ENCODE results near the gene POLR2J. TPM values are rescaled to one million over a fixed set of nuclear protein-coding genes. Genes with fewer than 3 reads are reported as not detected.
A peak's percentile ranks its signal among the peaks of the same experiment; 100 is the strongest.
"Not testable (repeated sequence)": the region's sequence is repeated elsewhere in the genome, so short reads cannot be mapped to it uniquely, and the experiment has no call there.

POLR2J gene
- total RNA-seq, 1 experiment from 2014 or later, result 44.1 TPM

DNA sequence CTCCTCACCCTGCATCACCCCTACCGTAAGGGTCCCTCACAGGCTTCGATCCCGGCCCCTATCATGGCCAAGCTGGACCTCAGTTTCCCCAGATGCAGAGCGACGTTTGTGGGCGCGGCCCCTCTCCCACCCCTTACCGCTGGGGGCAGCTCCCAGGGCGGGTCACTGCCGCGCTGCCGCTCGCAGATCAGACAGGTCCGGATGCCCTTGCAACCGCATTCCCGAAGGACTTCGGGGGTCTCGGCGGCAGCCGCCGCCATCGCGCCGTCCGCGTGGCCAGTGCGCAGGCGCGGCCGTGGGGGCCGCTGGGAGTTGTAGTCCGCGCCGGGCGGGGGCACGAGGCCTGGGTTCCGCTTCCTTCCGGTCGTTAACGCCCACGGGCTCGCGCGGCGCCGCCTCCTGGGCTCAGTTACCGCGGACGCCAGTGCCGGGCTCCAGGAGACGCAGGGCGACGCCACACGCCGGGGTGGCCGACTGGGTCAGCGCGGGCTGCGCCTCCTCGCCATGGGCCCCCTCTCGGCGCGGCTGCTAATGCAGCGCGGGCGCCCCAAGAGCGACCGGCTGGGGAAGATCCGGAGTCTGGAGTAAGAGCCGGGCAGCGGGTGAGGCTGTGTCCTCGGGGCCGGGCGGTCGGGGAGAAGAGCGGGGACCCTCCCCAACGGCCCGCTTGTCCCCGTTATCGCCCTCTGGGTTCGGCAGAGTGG lies 14.0 kb downstream of the POLR2J start, which contains the start of the genes ALKBH4 and LRWD1:
ALKBH4 (minus strand) TSS at position 287 of the 704 bp plus-strand sequence; CDS start at position 260, 27 bp downstream.
LRWD1 (plus strand) TSS at position 408 of the 704 bp plus-strand sequence; CDS start at position 505, 97 bp downstream.
- DNase-seq (ENCODE audit: low read depth in 1 of 2, low spot score in 2 of 2), result peak; percentile 89 to 95
- H3K9me3 ChIP-seq (replicated peaks), result 0 out of 2 replicates have a peak, but pooled peaks cover 2% of the 10 kb centered on the region
- peak within 1 kb of the TSS; percentile 88 for H3K4me3 ChIP-seq
- H3K27ac ChIP-seq, result peak within 1 kb of the TSS; percentile 45
- H3K36me3 ChIP-seq, result peaks cover 44% of the 10 kb centered on the region
- H3K27me3 ChIP-seq (replicated peaks), result no peaks in the 10 kb centered on the region
- peaks cover 16% of the 10 kb centered on the region for H3K4me1 ChIP-seq (replicated peaks)

DNA sequence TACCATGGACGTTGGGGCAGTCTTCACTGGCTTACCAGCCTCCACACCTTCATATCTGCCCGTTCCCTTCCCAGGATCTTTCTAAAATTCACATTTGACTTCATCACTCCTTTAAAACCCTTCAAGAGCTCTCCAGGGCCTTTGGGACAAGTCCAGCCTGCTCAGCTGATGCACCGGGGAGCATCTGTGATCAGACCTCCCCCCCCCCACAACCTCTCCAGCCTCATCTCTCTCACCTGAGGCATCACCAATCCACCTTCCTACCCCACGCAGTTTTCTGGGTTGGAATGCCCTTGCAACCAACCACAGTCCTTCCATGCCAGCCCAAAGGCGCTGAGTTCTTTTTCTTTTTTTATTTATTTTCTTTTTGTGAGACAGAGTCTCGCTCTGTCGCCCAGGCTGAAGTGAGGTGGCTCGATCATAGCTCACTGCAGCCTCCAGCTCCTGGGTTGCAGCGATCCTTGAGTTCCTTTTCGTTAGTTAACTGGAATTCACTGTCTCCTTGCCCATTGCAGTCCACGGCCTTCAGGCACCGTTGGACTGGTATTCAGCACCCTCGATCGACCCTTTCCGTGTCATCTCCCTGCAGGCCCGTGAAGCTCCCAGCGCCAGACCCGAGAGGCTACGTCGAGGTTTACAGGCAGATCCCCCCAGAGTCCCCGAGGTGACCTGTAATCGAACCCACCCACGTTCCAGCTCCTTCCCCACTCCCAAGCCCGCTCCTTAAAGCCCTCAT lies 14.7 kb downstream of the POLR2J start:
- Histone ChIP-seq H3K4me1 (replicated peaks) (peaks cover 16% of the 10 kb centered on the region), H3K36me3 (peaks cover 42% of the 10 kb centered on the region), H3K4me3 (peak overlapping the region; percentile 88), H3K27ac (peak overlapping the region; percentile 45), H3K9me3 (replicated peaks) (0 out of 2 replicates have a peak, but pooled peaks cover 2% of the 10 kb centered on the region), H3K27me3 (replicated peaks) (no peaks in the 10 kb centered on the region)
- no peak for DNase-seq (ENCODE audit: low read depth in 1 of 2, low spot score in 2 of 2)

DNA sequence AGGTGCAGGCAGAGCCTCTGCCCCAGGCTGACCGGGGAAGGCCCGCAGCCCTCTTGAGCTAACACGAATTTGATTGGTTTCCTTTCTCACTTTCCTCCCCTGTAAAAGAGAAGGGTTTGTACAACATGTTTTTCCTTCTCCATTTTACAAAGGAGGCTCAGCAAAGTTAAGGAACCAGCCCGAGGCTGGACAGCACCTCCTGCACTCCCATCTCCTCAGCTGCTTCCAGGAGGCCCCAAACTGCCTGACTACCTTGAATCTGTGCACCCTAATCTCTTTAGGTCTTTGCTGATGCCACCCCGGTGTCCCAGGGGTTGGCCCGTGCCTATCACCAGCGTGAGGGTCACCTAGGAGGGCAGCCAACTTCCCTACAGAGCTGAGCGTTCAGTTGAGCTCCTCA lies 18.3 kb downstream of the POLR2J start:
- Histone ChIP-seq H3K4me1 (replicated peaks) (peaks cover 7% of the 10 kb centered on the region), H3K27ac (no peak overlapping the region), H3K36me3 (peaks cover 44% of the 10 kb centered on the region)

DNA sequence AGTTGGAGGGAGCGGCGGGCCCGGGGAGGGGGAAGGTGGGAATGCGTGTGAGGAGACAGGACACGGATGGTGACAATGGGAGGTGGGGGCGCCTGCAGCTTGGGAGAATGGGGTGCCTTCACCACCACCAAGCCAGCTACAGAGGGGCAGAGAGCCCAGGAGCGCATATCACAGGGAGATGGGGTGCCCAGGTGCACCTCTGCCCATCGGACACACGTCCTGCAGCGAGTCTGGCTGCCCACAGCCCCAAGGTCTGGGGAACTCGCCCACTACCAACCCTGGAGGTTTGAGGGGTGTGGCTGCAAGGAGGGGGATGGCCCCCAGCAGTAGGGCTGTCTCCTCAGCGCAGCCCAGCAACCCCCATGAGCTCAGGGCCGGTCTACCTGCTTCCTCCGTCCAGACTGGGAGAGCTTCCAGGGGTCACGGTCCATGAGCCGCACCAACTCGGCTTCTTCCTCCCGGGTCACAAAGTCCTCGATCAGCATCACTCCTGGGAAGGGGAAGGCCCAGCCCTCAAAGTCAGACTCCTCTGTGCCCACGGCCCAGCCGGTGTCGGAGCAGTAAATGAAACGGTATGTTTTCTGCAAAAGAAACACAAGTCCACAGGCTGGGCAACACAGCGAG lies 19.4 kb downstream of the POLR2J start:
- no peaks in the 10 kb centered on the region for H3K27me3 ChIP-seq (replicated peaks)
- H3K4me1 ChIP-seq (replicated peaks), result peaks cover 7% of the 10 kb centered on the region
- H3K27ac ChIP-seq, result no peak overlapping the region
- H3K36me3 ChIP-seq, result peaks cover 44% of the 10 kb centered on the region
- H3K4me3 ChIP-seq, result no peak overlapping the region
- no peaks in the 10 kb centered on the region for H3K9me3 ChIP-seq (replicated peaks)
- no peak for DNase-seq (ENCODE audit: low read depth in 1 of 2, low spot score in 2 of 2)

More for the DNA sequence above, 18.3 kb downstream of the POLR2J start:
- Histone ChIP-seq H3K4me3 (no peak overlapping the region), H3K27me3 (replicated peaks) (no peaks in the 10 kb centered on the region), H3K9me3 (replicated peaks) (0 out of 2 replicates have a peak, but pooled peaks cover 2% of the 10 kb centered on the region)
- DNase-seq (ENCODE audit: low read depth in 1 of 2, low spot score in 2 of 2), result no peak

DNA sequence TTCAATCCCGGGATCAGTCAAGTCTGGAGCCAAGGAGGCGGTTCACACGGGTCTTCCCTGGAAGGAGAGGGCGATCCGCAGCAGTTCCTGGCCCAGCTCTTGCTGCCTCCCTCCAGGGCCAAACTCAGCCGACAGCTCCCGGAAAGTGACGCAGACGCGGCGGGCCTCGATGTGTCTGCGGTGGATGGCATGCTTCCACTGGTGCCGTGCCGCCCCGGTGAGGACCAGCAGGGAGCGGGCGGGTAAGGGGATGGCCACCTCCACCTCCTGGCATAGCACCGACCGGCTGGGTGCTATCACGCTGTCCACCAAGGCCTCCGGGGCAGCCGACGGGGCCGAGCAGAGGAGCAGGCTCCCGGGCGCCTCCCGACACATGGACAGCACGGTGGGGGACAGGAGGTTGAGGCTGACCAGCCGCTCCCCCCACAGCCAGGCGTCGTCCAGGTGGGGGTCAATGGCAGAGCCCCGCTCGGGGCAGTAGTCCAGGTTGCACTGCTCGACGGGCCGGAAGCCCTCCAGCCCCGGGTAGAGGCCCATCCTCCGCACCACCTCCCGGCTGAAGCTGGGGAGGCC lies 21.3 kb downstream of the POLR2J start:
- DNase-seq (ENCODE audit: low read depth in 1 of 2, low spot score in 2 of 2), result no peak
- Histone ChIP-seq H3K9me3 (replicated peaks) (no peaks in the 10 kb centered on the region), H3K4me3 (no peak overlapping the region), H3K27me3 (replicated peaks) (no peaks in the 10 kb centered on the region), H3K36me3 (peaks cover 40% of the 10 kb centered on the region), H3K4me1 (replicated peaks) (no peaks in the 10 kb centered on the region), H3K27ac (no peak overlapping the region)

DNA sequence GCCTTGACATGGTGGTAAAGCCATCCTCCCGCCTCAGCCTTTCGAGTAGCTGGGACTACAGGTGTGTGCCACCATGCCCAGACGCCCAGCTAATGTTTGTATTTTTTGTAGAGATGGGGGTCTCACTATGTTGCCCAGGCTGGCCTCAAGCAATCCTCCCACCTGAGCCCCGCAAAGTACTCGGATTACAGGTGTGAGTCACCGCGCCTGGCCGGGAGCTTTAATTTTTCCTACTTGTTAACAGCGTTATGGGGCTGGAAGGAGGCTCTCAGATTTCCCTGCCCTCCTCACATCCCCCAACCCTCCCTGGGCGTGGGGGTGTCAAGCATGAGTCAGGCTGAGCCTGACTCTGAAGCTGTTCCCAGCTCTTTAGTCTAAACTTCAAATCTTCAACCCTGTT lies 22.4 kb downstream of the POLR2J start:
- no peak overlapping the region for H3K27ac ChIP-seq
- no peaks in the 10 kb centered on the region for H3K27me3 ChIP-seq (replicated peaks)
- H3K4me3 ChIP-seq, result no peak overlapping the region
- H3K9me3 ChIP-seq (replicated peaks), result no peaks in the 10 kb centered on the region
- no peak for DNase-seq (ENCODE audit: low read depth in 1 of 2, low spot score in 2 of 2)
- no peaks in the 10 kb centered on the region for H3K4me1 ChIP-seq (replicated peaks)
- peaks cover 40% of the 10 kb centered on the region for H3K36me3 ChIP-seq

DNA sequence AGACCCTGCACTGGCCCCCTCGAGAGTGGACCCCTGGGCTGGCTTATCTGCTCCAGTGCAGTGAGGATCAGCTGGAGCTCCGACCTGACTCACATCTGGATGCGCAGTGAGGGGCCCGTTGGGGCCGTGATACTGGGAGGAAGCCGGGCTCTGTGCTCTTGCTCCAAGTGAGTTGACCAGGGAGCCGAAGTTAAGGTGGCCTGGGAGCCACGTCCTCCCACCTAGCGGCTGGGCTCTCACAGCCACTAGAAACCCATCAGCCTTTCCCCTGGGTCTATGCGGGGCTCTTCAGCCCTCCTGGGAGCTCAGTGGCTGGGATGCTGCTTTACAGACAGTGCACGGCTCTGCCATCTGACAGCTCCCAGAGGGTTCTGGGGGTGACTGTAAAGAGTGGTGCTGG lies 23.1 kb downstream of the POLR2J start:
- DNase-seq (ENCODE audit: low read depth in 1 of 2, low spot score in 2 of 2), result no peak
- Histone ChIP-seq H3K4me3 (no peak overlapping the region), H3K27ac (no peak overlapping the region), H3K4me1 (replicated peaks) (no peaks in the 10 kb centered on the region), H3K36me3 (peaks cover 40% of the 10 kb centered on the region), H3K9me3 (replicated peaks) (no peaks in the 10 kb centered on the region), H3K27me3 (replicated peaks) (no peaks in the 10 kb centered on the region)

DNA sequence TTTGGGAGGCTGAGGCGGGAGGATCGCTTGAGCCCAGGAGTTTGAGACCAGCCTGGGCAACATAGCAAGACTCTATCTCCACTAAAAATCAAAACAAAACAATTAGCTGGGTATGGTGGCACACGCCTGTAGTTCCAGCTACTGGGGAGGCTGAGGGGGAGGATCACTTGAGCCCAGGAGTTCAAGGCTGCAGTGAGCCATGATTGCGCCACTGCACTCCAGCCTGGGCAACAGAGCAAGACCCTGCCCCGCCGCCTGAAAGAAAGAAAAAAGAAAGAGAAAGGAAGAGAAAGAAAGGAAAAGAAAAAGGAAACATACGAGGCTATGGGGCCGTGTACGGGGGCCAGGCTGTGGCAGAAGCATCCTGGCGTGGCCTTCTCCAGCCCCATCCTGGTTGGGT lies 23.8 kb downstream of the POLR2J start:
- not testable (repeated sequence) for H3K9me3 ChIP-seq (replicated peaks); H3K27ac ChIP-seq; H3K4me1 ChIP-seq (replicated peaks); H3K27me3 ChIP-seq (replicated peaks); H3K4me3 ChIP-seq; DNase-seq (ENCODE audit: low read depth in 1 of 2, low spot score in 2 of 2)
- H3K36me3 ChIP-seq, result peaks cover 40% of the 10 kb centered on the region

DNA sequence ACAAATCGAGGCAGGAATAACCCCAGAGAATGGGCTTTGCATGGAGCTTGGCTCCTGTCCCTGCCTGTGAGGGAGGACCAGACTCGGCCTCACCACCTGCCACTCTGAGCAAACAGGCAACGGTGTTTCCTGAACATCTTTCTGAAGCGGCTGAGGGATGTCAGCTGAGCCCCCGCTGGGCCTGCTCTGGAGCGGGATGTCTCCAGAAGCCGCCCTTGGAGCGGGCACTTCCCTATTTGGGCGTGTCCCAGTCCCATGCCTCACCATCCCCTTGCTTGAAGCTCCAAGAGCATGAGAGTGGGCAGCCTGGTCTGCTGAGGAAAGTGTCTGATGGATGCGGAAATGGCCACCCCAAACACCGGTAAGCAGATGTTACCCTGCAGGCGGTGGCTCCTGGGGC lies 24.3 kb downstream of the POLR2J start:
- Histone ChIP-seq H3K9me3 (replicated peaks) (no peaks in the 10 kb centered on the region), H3K4me3 (no peak overlapping the region), H3K27ac (no peak overlapping the region), H3K36me3 (peaks cover 39% of the 10 kb centered on the region), H3K4me1 (replicated peaks) (no peaks in the 10 kb centered on the region), H3K27me3 (replicated peaks) (no peaks in the 10 kb centered on the region)
- no peak for DNase-seq (ENCODE audit: low read depth in 1 of 2, low spot score in 2 of 2)

DNA sequence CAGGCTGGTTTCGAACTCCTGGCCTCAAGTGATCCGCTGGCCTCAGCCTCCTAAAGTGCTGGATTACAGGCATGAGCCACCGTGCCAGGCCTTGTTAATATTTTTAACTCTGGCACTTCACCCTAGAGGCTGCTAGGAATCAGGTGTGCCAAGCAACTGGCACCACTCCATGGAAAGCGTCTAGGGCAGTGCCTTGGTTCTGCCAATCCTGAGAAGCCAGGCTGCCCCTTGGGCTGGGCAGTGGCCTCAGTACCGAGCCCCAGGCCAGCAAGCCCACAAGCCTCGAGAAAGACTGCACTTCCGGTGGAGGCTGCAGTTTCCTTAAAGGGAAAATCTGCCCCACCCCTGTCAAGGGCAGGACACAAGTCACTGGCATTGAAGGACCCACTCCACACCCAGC lies 25.4 kb downstream of the POLR2J start:
- no peak for DNase-seq (ENCODE audit: low read depth in 1 of 2, low spot score in 2 of 2)
- no peak overlapping the region for H3K27ac ChIP-seq
- H3K9me3 ChIP-seq (replicated peaks), result no peaks in the 10 kb centered on the region
- H3K4me3 ChIP-seq, result no peak overlapping the region
- peaks cover 5% of the 10 kb centered on the region for H3K4me1 ChIP-seq (replicated peaks)
- peaks cover 35% of the 10 kb centered on the region for H3K36me3 ChIP-seq
- no peaks in the 10 kb centered on the region for H3K27me3 ChIP-seq (replicated peaks)

DNA sequence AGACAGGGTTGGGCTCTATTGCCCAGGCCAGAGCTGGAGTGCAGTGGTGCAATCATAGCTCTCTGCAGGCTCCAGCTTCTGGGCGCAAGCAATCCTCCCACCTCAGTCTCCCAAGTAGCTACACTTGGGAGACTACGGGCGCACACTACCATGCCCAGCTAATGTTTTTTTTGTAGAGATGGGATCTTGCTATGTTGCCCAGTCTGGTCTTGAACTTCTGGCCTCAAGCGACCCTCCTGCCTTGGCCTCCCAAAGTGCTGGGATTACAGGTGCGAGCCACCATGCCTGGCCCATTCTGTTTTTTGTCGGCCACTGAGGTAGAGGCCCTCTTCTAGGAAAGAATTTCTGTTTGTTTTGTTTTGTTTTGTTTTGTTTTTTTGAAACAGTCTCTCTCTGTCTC lies 26.3 kb downstream of the POLR2J start:
- no peak for DNase-seq (ENCODE audit: low read depth in 1 of 2, low spot score in 2 of 2)
- Histone ChIP-seq H3K27me3 (replicated peaks) (no peaks in the 10 kb centered on the region), H3K36me3 (peaks cover 27% of the 10 kb centered on the region), H3K27ac (no peak overlapping the region), H3K4me3 (no peak overlapping the region), H3K4me1 (replicated peaks) (peaks cover 13% of the 10 kb centered on the region), H3K9me3 (replicated peaks) (no peaks in the 10 kb centered on the region)

DNA sequence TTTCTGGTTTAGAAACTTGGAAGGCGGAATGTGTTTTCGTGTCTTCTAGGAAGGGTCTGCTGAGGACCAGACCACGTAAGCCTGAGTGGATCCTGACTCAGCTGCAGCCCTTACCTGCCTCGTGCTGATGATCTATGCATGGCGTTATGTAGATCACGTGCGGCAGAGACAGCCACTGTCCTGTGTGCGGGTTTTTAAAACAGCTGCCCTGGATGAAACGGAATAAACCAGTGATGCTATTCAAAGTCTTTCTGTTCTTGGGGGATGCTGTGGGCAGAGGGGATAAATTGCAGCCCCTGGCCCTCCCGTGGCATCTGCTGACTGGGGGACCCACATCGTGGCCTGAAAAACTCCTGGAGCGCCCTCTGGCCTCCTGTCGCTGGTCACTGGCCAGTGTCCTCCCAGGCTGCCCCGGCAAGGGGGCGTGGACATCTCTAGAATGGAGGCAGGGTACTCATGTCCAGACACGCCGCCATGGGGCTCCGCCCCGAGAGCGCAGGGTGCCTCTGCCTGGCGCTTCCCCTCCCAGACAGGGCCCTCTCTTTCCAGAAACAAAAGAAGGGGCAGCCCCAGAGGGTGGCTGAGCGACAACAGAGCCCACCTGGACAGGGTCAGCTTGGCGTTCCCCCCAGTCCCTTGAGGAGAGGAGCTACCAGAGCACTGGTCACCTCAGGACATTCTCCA lies 27.2 kb downstream of the POLR2J start:
- Histone ChIP-seq H3K4me1 (replicated peaks) (peaks cover 22% of the 10 kb centered on the region), H3K4me3 (no peak overlapping the region), H3K27me3 (replicated peaks) (no peaks in the 10 kb centered on the region), H3K27ac (no peak overlapping the region), H3K9me3 (replicated peaks) (no peaks in the 10 kb centered on the region), H3K36me3 (peaks cover 28% of the 10 kb centered on the region)
- DNase-seq (ENCODE audit: low read depth in 1 of 2, low spot score in 2 of 2), result no peak

DNA sequence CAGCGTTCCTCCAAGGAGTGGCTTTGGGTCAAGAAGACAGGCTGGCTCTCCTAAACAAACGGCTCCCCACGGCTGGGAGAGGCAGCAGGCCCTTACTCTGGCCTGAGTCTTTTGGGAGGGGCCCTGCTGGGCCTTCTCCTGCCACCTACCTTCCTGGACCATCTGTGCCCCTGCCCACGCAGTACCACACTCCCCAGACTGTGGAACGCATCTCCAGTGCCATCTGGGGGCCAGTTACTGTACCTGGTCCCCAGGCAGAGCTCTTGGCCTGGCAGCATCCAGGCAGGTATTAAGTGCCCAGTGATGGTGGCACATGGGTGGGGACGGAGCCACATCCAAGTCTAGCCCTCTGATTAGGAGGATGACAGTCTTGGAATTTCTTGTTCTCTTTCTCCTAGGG lies 28.5 kb downstream of the POLR2J start:
- no peak for DNase-seq (ENCODE audit: low read depth in 1 of 2, low spot score in 2 of 2)
- Histone ChIP-seq H3K4me1 (replicated peaks) (peaks cover 22% of the 10 kb centered on the region), H3K27ac (no peak overlapping the region), H3K9me3 (replicated peaks) (no peaks in the 10 kb centered on the region), H3K27me3 (replicated peaks) (no peaks in the 10 kb centered on the region), H3K4me3 (no peak overlapping the region), H3K36me3 (peaks cover 21% of the 10 kb centered on the region)

Data from SJSA1 (cell line).